Ovary (tissue), 9 donors: ENCODE measurements around the gene PTPA. TPM values are rescaled to one million over a fixed set of nuclear protein-coding genes. Genes with fewer than 3 reads are reported as not detected.

Experiments
- DNase-seq, 5 donors: peaks; one replicate each; pipeline ENCODE4 v3.0.0-alpha.2; 2019 to 2020
- H3K27ac ChIP-seq, 2 donors: fragments of 200-600 bp; one replicate each; pipeline versions ENCODE4 v1.5.1 to v1.8.0; 2019 to 2022
- H3K27me3 ChIP-seq: fragments of 200-600 bp; one replicate; pipeline ENCODE4 v1.8.0; 2022
- H3K36me3 ChIP-seq: fragments of 200-600 bp; sonication (generic); one replicate; pipeline ENCODE4 v1.5.1; 2019
- H3K4me1 ChIP-seq: one replicate; pipeline ENCODE4 v1.8.1; 2013; ENCODE audit warnings: mild to moderate bottlenecking, moderate library complexity; ENCODE audit not compliant: insufficient read depth
- H3K4me3 ChIP-seq: fragments of 200-600 bp; sonication (generic); one replicate; pipeline ENCODE4 v1.5.1; 2017
- H3K9me3 ChIP-seq, 2 donors: fragments of 200-600 bp in 1 of 2; sonication (generic) in 1 of 2; one replicate each; pipeline versions ENCODE4 v1.5.1 to v1.8.1; 2013 to 2019; ENCODE audit warnings: mild to moderate bottlenecking in 1 of 2, moderate library complexity in 1 of 2
- CTCF ChIP-seq, 3 donors: fragments of 450-650 bp in 2 of 3; fragments of 200-600 bp in 1 of 3; IDR thresholded peaks; one replicate each; pipeline versions ENCODE4 v1.5.1 to v1.8.0; 2016 to 2022; ENCODE audit warnings: antibody characterized with exemption in 3 of 3, mild to moderate bottlenecking in 1 of 3
- EP300 ChIP-seq: sonication (generic); formaldehyde crosslinking; IDR thresholded peaks from one replicate; pipeline ENCODE4 v1.6.1; 2017; ENCODE audit warnings: antibody characterized with exemption
- POLR2A ChIP-seq: fragments of 450-650 bp; IDR thresholded peaks from one replicate; pipeline ENCODE4 v1.6.1; 2017; ENCODE audit warnings: antibody characterized with exemption, mild to moderate bottlenecking, moderate library complexity
- WGBS, 3 donors: extraction: QIAGEN DNeasy Blood & Tissue Kit in 1 of 3; methylation state at CpG; one replicate each; pipeline versions ENCODE4 v1.1.5 to v1.1.7; 2013 to 2017; 5-methylcytosine and 5-hydroxymethylcytosine counted together
- intact Hi-C, 4 donors: fragments of 100-400 bp; cut with DNase I; formaldehyde crosslinking; loops; one replicate each; pipeline versions ENCODE4 v1.11.0 to v1.15.1; 2022 to 2023
- polyA plus RNA-seq, 2 donors: library from polyadenylated mRNA; stranded (reverse); fragments of 200-250 nt in 1 of 2; fragments of 350-450 nt in 1 of 2; fragmentation: Illumina TruSeq in 1 of 2; extraction: RNeasy Lipid Tissue Mini Kit (QIAGEN cat#74804) in 1 of 2; gene quantifications; one replicate each; pipeline ENCODE4 v1.2.3, GENCODE V29; 2013 to 2014
- total RNA-seq, 7 donors: library from RNA; depleted of rRNA in 2 of 7; stranded (reverse); fragments of >200 nt in 2 of 7; fragmentation: NEBNext Ultra II Directional in 3 of 7; extraction: Animal tissue kit (Norgen Biotek cat#: 25700) in 3 of 7; gene quantifications; one replicate each; pipeline versions ENCODE4 v1.1.0 to v1.2.4, GENCODE V29; 2016 to 2023
- donor health status: DM: no; HTN: no; CAD: no; lungs with moderate emphysema.
- donor health status: DM: no; HTN: no; CAD: no.
- donor health status: Bipolar disorder and iron deficiency.
- donor health status: DM: yes; HTN: yes; CAD: no.
- donor health status: DM: no; HTN: no; CAD: no.
- donor health status: DM: yes; HTN: yes; CAD: no.

The PTPA gene
- total and polyA plus RNA-seq, 9 donors: 32.1 to 107 (median 89.2) TPM

GRCh38 chr9:129163753-129164152 lies 52.5 kb downstream of the PTPA start:
- Histone ChIP-seq H3K36me3 (no peaks in the 10 kb centered on the region), H3K4me3 (no peak overlapping the region), H3K27ac (peak overlapping the region in 1 of 2 donors; percentile 73), H3K4me1 (peaks cover 8% of the 10 kb centered on the region), H3K9me3 (no peaks in the 10 kb centered on the region), H3K27me3 (no peaks in the 10 kb centered on the region)
- 75 to 88% (median 87%) methylated on average over 9 to 10 of the region's 10 CpGs for WGBS, 3 donors
- TF ChIP-seq CTCF (IDR thresholded peaks at IDR 0.05): no peak
- no peak for TF ChIP-seq POLR2A
- no peak for TF ChIP-seq EP300
- intact Hi-C loops: no loop called here
- peak in 1 of 5 donors; percentile 52 for DNase-seq

GRCh38 chr9:129164246-129164930 lies 53.2 kb downstream of the PTPA start:
- WGBS, 3 donors: 39 to 53% (median 42%) methylated on average over 9 of the region's 9 CpGs
- peaks cover 8% of the 10 kb centered on the region for H3K4me1 ChIP-seq
- H3K36me3 ChIP-seq: no peaks in the 10 kb centered on the region
- H3K4me3 ChIP-seq: no peak overlapping the region
- no peaks in the 10 kb centered on the region for H3K27me3 ChIP-seq
- TF ChIP-seq EP300 (no peak), POLR2A (no peak), CTCF (IDR thresholded peaks at IDR 0.05) (no peak)
- no peaks in the 10 kb centered on the region for H3K9me3 ChIP-seq
- intact Hi-C loops: no loop called here
- H3K27ac ChIP-seq: peak overlapping the region; percentile 50 to 73
- DNase-seq: peak in 4 of 5 donors; percentile 43 to 71 (median 54)

GRCh38 chr9:129165198-129165597 lies 54.0 kb downstream of the PTPA start:
- H3K9me3 ChIP-seq: no peaks in the 10 kb centered on the region
- no peaks in the 10 kb centered on the region for H3K36me3 ChIP-seq
- no peak for TF ChIP-seq POLR2A
- TF ChIP-seq EP300: no peak
- TF ChIP-seq CTCF (IDR thresholded peaks at IDR 0.05): no peak
- H3K27me3 ChIP-seq: no peaks in the 10 kb centered on the region
- no peak for DNase-seq
- H3K27ac ChIP-seq: no peak overlapping the region
- H3K4me1 ChIP-seq: peaks cover 8% of the 10 kb centered on the region
- intact Hi-C loops: no loop called here
- no peak overlapping the region for H3K4me3 ChIP-seq

- no peak overlapping the region for H3K4me3 ChIP-seq
Observed at GRCh38 chr9:129166623-129167557, 55.7 kb downstream of the PTPA start.

More at GRCh38 chr9:129166623-129167557, 55.7 kb downstream of the PTPA start:
- Histone ChIP-seq H3K9me3 (no peaks in the 10 kb centered on the region), H3K36me3 (no peaks in the 10 kb centered on the region), H3K4me1 (peaks cover 8% of the 10 kb centered on the region), H3K27me3 (no peaks in the 10 kb centered on the region), H3K27ac (peak overlapping the region; percentile 50 to 81)
- TF ChIP-seq POLR2A (peak; percentile 29), EP300 (no peak)
- intact Hi-C loops: no loop called here
- DNase-seq: peak; percentile 76 to 83 (median 80)
- WGBS, 3 donors: 15 to 16% (median 15%) methylated on average over 16 to 18 of the region's 18 CpGs
